Esophagus (tissue), 2 donors: ENCODE data around the gene GRB14. TPM values are rescaled to one million over a fixed set of nuclear protein-coding genes. Genes with fewer than 3 reads are reported as not detected.
"Not testable (repeated sequence)": the region's sequence is repeated elsewhere in the genome, so short reads cannot be mapped to it uniquely, and the experiment has no call there.

Experiments
- H3K27ac ChIP-seq, 2 donors: one replicate each; pipeline ENCODE4 v1.5.1; 2013; ENCODE audit warnings: low read depth in 2 of 2, mild to moderate bottlenecking in 2 of 2, inconsistent platforms in 1 of 2, low read length in 1 of 2, moderate library complexity in 1 of 2
- H3K27me3 ChIP-seq, 2 donors: one replicate each; pipeline ENCODE4 v1.6.1; 2013; ENCODE audit warnings: low read length in 2 of 2, control low read depth in 1 of 2, mild to moderate bottlenecking in 1 of 2; ENCODE audit not compliant: insufficient read depth in 2 of 2, control insufficient read depth in 1 of 2
- H3K36me3 ChIP-seq, 2 donors: one replicate each; pipeline ENCODE4 v1.6.1; 2013; ENCODE audit warnings: low read length in 1 of 2; ENCODE audit not compliant: control insufficient read depth in 2 of 2, insufficient read depth in 2 of 2
- H3K4me1 ChIP-seq, 2 donors: one replicate each; pipeline ENCODE4 v1.6.1; 2013; ENCODE audit warnings: low read length in 1 of 2; ENCODE audit not compliant: control insufficient read depth in 2 of 2, insufficient read depth in 2 of 2
- H3K4me3 ChIP-seq, 2 donors: one replicate each; pipeline ENCODE4 v1.5.1; 2013; ENCODE audit warnings: low read length in 2 of 2, mild to moderate bottlenecking in 2 of 2, low read depth in 1 of 2, moderate library complexity in 1 of 2
- H3K9me3 ChIP-seq, 2 donors: one replicate each; pipeline ENCODE4 v1.6.1; 2013; ENCODE audit warnings: mild to moderate bottlenecking in 2 of 2, low read depth in 1 of 2, low read length in 1 of 2, moderate library complexity in 1 of 2; ENCODE audit not compliant: control insufficient read depth in 2 of 2, insufficient read depth in 1 of 2
- WGBS, 2 donors: extraction: QIAGEN DNeasy Blood & Tissue Kit; methylation state at CpG; one replicate each; pipeline ENCODE4 v1.1.7; 2013; 5-methylcytosine and 5-hydroxymethylcytosine counted together
- polyA plus RNA-seq, 2 donors: library from polyadenylated mRNA; stranded (reverse); fragments of 200-250 nt; gene quantifications; one replicate each; pipeline ENCODE4 v1.2.3, GENCODE V29; 2013
- donor health status: healthy with polysubstance abuse.
- donor health status: Bipolar disorder and iron deficiency.

The GRB14 gene
- polyA plus RNA-seq, 2 donors = 1.1 to 4.0 TPM

DNA sequence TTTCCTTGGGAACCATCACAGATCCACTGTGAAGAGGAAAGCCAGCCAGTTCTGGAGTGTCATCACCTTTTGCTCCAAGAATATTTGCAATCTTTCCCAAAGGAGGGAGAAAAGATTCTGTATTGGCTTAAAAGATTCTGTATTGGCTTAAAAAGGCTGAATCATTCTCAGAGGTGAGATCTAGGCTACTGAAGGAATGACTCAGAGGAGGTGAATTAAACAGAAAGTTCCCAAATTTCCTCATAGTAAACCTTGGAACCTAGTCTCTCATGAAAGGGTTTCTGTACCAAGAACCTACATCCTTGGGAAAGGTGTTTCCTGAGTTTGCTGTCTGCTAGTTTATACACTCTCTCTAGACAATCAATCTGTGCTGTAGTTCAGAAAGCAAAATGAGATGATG, 34.1 kb upstream of the GRB14 start:
- H3K4me3 ChIP-seq = no peak overlapping the region
- no peak overlapping the region for H3K27ac ChIP-seq
- no peaks in the 10 kb centered on the region for H3K9me3 ChIP-seq
- no peaks in the 10 kb centered on the region for H3K36me3 ChIP-seq
- H3K4me1 ChIP-seq = no peaks in the 10 kb centered on the region
- no peaks in the 10 kb centered on the region for H3K27me3 ChIP-seq

DNA sequence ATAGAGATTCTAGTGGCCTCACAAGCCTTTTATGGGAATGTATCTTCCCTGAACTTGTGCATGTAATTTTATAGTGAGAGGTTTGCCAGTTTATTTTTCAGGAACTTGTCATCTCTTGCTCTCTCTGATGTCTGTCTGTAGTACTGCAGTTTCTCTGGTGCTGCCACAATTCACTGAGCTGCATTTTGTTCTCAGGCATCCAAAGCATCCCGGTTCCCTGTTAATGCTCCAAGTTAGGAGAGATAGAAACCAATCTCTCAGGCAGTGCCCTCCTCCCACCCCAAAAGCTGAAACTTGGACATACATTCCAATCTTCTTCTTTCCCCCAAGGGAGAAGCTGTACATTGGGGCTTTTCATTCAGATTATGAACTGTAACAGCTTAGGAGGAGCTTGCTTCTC, 30.1 kb upstream of the GRB14 start:
- H3K27ac ChIP-seq = no peak overlapping the region
- no peaks in the 10 kb centered on the region for H3K4me1 ChIP-seq
- WGBS, 2 donors = 63 to 86% methylated on average over 1 of the region's 1 CpG
- no peaks in the 10 kb centered on the region for H3K9me3 ChIP-seq
- no peaks in the 10 kb centered on the region for H3K27me3 ChIP-seq
- H3K36me3 ChIP-seq = no peaks in the 10 kb centered on the region
- no peak overlapping the region for H3K4me3 ChIP-seq

DNA sequence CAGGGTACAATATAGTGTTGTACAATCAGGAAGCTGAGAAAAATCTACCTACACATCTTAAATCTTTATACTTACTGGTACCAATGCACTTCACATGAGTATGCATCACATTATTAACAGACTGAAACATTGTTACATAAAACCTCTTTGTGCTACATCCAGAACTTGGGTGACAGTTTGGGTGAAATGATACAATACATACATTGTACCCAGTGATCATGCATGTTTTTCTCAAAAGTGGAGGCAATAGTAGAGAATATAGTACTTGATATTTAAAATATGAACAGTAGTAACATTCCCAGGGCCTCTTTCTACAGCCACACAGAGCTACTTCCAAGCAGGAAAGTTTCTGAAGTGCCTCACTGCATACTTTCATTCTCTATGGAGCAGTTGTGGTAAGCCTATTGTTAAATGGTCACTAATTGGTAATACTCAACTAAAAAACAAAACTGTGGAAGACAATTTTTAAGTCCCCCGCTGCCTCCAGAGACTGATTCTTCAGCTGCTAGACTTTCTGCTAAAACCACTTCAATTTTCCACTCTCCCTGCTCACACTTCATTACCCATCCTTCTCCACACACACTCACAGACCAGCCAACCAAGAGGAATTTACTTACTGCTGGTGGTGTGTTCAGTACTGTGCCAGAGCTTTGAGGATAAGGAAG, 22.9 kb upstream of the GRB14 start:
- no peaks in the 10 kb centered on the region for H3K4me1 ChIP-seq
- no peak overlapping the region for H3K27ac ChIP-seq
- no peak overlapping the region for H3K4me3 ChIP-seq
- no peaks in the 10 kb centered on the region for H3K36me3 ChIP-seq
- 93 to 100% methylated on average over 1 of the region's 1 CpG for WGBS, 2 donors
- no peaks in the 10 kb centered on the region for H3K27me3 ChIP-seq
- H3K9me3 ChIP-seq = no peaks in the 10 kb centered on the region

DNA sequence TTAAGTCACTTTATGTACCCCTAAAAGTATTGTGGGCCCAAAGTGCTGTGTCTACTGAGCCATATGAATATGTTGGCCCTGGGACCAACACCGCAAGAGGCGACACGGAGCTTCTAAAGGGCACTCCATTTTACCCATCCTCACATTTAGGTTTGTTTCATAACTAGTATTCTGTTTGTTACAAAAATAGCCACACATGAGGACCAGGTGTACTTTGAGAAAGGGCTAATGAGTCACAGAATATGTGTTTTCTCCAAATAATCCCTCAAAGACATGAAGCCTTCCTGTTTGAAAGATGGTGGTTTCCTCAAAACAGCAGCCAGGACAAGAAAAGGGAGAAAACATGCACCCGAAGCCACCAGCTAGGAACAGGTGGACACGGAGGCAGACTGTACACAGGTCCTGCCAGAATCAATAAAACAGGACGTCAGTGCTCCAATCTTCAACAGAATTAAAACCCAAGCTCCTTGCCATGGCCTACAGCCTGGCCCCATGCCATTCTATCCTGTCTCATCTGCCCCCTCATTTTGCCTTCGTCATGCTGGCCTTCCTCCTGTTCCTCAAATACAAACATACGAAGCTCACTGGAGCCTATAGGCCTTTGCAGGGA, 21.8 kb upstream of the GRB14 start:
- Histone ChIP-seq H3K4me3 (no peak overlapping the region), H3K36me3 (no peaks in the 10 kb centered on the region), H3K4me1 (no peaks in the 10 kb centered on the region), H3K9me3 (no peaks in the 10 kb centered on the region), H3K27ac (no peak overlapping the region), H3K27me3 (no peaks in the 10 kb centered on the region)
- WGBS, 2 donors = 84 to 90% methylated on average over 8 of the region's 8 CpGs

DNA sequence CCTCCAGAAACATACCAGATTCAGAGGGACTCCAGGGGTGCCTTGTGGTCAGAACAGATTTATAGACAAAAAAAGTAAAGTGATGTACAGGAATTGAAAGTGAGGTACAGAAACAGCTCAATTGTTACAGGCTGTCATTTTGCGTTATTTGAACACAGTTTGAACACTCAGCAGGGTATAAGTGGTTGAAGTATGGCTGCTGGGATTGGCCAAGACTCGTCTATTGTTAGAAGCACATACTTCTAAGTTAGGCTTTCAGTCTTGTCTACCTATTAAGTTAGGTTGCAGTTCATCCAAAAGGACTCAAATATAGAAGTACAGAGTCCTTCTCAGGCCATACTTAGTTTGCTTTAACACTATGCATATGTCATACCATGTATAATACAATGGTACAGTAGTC, 21.0 kb upstream of the GRB14 start:
- Histone ChIP-seq H3K27me3 (no peaks in the 10 kb centered on the region), H3K36me3 (no peaks in the 10 kb centered on the region)
- WGBS, 2 donors = 86 to 89% methylated on average over 2 of the region's 2 CpGs

DNA sequence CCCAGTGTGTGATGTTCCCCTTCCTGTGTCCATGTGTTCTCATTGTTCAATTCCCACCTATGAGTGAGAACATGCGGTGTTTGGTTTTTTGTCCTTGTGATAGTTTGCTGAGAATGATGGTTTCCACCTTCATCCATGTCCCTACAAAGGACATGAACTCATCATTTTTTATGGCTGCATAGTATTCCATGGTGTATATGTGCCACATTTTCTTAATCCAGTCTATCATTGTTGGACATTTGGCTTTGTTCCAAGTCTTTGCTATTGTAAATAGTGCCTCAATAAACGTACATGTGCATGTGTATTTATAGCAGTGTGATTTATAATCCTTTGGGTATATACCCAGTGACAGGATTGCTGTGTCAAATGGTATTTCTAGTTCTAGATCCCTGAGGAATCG, 7.0 kb upstream of the GRB14 start:
- H3K4me1 ChIP-seq, H3K36me3 ChIP-seq, H3K4me3 ChIP-seq, H3K9me3 ChIP-seq, H3K27ac ChIP-seq, H3K27me3 ChIP-seq: not testable (repeated sequence)
- WGBS, 2 donors = 60 to 70% methylated on average over 2 to 3 of the region's 3 CpGs

More for the DNA sequence above, 21.0 kb upstream of the GRB14 start:
- Histone ChIP-seq H3K4me3 (no peak overlapping the region), H3K9me3 (no peaks in the 10 kb centered on the region), H3K27ac (no peak overlapping the region), H3K4me1 (no peaks in the 10 kb centered on the region)

DNA sequence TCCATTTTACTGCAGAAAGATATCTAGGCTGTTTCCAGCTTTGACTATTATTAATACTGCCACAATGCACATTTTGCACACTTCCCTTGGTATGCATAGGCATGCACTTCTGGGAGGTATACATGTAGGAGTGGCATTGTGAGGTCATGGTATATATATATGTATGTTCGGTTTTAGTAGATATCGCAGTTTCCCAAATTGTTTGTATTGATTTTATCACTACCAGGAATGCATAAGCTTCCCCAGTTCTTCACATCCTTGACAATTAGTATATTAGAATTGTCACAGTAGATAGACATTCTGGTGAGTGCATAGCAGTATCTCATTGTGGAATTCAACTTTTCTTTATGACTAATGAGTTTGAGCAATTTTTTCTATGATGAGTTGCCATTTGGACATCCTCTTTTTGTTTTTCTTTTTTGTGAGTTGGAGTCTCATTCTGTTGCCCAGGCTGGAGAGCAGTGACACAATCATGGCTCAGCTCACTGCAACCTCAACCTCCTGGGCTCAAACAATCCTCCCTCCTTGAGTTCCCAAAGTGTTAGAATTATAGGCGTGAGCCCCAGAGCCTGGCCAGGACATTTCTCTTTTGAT, 4.2 kb upstream of the GRB14 start:
- H3K27ac ChIP-seq = no peak overlapping the region
- H3K36me3 ChIP-seq = no peaks in the 10 kb centered on the region
- H3K4me1 ChIP-seq = peaks cover 0 to 2% of the 10 kb centered on the region in 2 donors
- 91% methylated on average over 3 of the region's 3 CpGs for WGBS, 2 donors
- H3K27me3 ChIP-seq = peaks cover 0 to 3% of the 10 kb centered on the region in 2 donors
- no peak overlapping the region for H3K4me3 ChIP-seq
- no peaks in the 10 kb centered on the region for H3K9me3 ChIP-seq

DNA sequence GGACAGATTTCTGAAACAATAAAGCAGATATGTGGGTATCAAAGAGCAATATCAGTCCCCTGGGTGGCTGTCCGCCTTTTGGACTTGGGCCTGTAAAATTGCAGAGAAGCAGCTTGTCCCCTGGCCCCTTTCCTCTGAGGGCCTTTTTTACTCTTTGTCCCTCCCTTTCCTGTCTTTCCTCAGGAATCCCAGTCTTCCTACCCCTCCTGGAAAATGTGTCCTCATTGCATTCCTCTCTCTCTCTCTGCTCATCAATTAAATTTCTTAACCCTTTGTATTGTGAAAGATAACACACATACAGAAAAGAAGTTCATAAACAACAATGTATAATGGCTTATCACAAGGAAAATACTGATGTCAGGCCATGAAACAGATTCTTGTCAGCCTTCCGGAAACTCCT, 3.0 kb upstream of the GRB14 start:
- no peak overlapping the region for H3K27ac ChIP-seq
- H3K36me3 ChIP-seq = no peaks in the 10 kb centered on the region
- H3K27me3 ChIP-seq = peaks cover 0 to 3% of the 10 kb centered on the region in 2 donors
- no peaks in the 10 kb centered on the region for H3K9me3 ChIP-seq
- no peak overlapping the region for H3K4me3 ChIP-seq
- 75 to 80% methylated on average over 2 of the region's 2 CpGs for WGBS, 2 donors
- H3K4me1 ChIP-seq = peaks cover 0 to 2% of the 10 kb centered on the region in 2 donors

DNA sequence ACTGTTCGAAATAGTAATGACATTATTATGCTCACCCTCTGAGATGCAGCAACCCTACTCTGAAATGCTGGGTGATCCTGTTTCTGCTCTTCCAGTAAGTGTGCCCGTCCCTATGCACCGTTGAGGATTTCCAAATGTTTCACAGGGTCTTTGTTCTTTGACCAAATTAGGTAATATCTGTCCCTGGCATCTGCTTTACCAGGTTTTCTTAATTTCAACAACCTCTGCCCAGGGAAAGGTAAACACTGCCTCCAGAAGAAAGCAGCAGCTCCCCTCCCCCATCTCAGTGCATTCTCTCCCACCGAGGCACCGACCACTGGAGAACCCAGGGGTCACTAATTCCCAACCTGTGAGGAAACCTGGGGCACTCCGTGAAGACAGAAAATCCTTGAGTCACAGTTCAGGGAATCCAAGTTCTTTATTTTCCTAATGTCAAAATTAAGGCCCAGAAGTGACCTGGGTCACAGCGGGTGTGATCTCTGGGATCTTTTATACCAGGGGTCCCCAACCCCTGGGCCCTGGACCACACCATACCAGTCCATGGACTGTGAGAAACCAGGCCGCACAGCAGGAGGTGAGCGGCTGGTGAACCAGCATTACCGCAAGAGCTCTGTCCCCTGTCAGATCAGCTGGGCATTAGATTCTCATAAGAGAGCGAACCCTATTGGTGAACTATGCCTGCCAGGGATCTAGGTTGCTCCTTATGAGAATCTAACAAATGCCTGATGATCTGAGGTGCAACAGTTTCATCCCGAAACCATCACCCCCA, 1.2 kb upstream of the GRB14 start:
- no peak overlapping the region for H3K27ac ChIP-seq
- H3K4me1 ChIP-seq = peaks cover 0 to 2% of the 10 kb centered on the region in 2 donors
- no peaks in the 10 kb centered on the region for H3K36me3 ChIP-seq
- WGBS, 2 donors = 86 to 87% methylated on average over 12 of the region's 12 CpGs
- H3K27me3 ChIP-seq = peaks cover 0 to 3% of the 10 kb centered on the region in 2 donors
- no peak overlapping the region for H3K4me3 ChIP-seq
- H3K9me3 ChIP-seq = no peaks in the 10 kb centered on the region
